Activated CD4-positive, alpha-beta T cell treated with anti-CD3 and anti-CD28 coated beads, Interleukin-2, amount 10 ng/mL, durations not matched to agents 24 days and 14 days (primary cell): ENCODE results near the gene GJD3. TPM values are rescaled to one million over a fixed set of nuclear protein-coding genes. Genes with fewer than 3 reads are reported as not detected.
A peak's percentile ranks its signal among the peaks of the same experiment; 100 is the strongest.

Experiments used
- DNase-seq: peaks from one replicate; pipeline ENCODE4 v3.0.0; 2022
- H3K27ac Mint-ChIP-seq: one replicate; pipeline ENCODE4 v1.8.0; 2022; ENCODE audit warnings: mild to moderate bottlenecking, mixed read lengths
- H3K27me3 Mint-ChIP-seq: one replicate; pipeline ENCODE4 v1.8.0; 2022; ENCODE audit warnings: mixed read lengths
- H3K36me3 Mint-ChIP-seq: one replicate; pipeline ENCODE4 v1.8.0; 2022; ENCODE audit warnings: low read depth, mild to moderate bottlenecking, mixed read lengths
- H3K4me1 Mint-ChIP-seq: one replicate; pipeline ENCODE4 v1.8.0; 2021; ENCODE audit warnings: mixed read lengths
- H3K4me3 Mint-ChIP-seq: one replicate; pipeline ENCODE4 v1.8.0; 2022; ENCODE audit warnings: mild to moderate bottlenecking, moderate library complexity, mixed read lengths
- H3K9me3 Mint-ChIP-seq: one replicate; pipeline ENCODE4 v1.8.0; 2021; ENCODE audit warnings: mixed read lengths
- intact Hi-C: fragments of 100-400 bp; cut with micrococcal nuclease; formaldehyde crosslinking; loops from one replicate; pipeline ENCODE4 v1.15.1; 2023
- total RNA-seq: library from RNA; stranded (reverse); gene quantifications from 2 replicates; pipeline ENCODE4 v1.2.3, GENCODE V29; 2022

GJD3 gene
- total RNA-seq, 1 donor from 2014 or later: 0.23 TPM

- Mint-ChIP-seq H3K36me3 (peaks cover 7% of the 10 kb centered on the region), H3K27me3 (no peaks in the 10 kb centered on the region), H3K4me1 (peaks cover 18% of the 10 kb centered on the region), H3K27ac (peak overlapping the region; percentile 67), H3K4me3 (peak overlapping the region; percentile 83), H3K9me3 (no peaks in the 10 kb centered on the region)
- DNase-seq: peak; percentile 81
- intact Hi-C loops: loop anchor here (2.0 to 5.0 kb wide), 2 partner anchors 39 to 82 kb away; no protein-coding TSS in a partner anchor
Observed at GRCh38 chr17:40363111-40363827, 1.3 kb downstream of the GJD3 start.

- H3K9me3 Mint-ChIP-seq: no peaks in the 10 kb centered on the region
- peaks cover 6% of the 10 kb centered on the region for H3K36me3 Mint-ChIP-seq
- peaks cover 20% of the 10 kb centered on the region for H3K4me1 Mint-ChIP-seq
- peak; percentile 96 for DNase-seq
- H3K4me3 Mint-ChIP-seq: peak overlapping the region; percentile 83
- intact Hi-C loops: loop anchor here (1.0 to 5.0 kb wide), 4 partner anchors 40 to 171 kb away; no protein-coding TSS in a partner anchor
- peak overlapping the region; percentile 67 for H3K27ac Mint-ChIP-seq
- no peaks in the 10 kb centered on the region for H3K27me3 Mint-ChIP-seq
Observed at GRCh38 chr17:40362696-40363110, 1.8 kb downstream of the GJD3 start.

GRCh38 chr17:40361925-40362695 lies 2.4 kb downstream of the GJD3 start:
- Mint-ChIP-seq H3K27ac (peak overlapping the region; percentile 67), H3K9me3 (no peaks in the 10 kb centered on the region), H3K27me3 (no peaks in the 10 kb centered on the region), H3K4me3 (peak overlapping the region; percentile 78), H3K36me3 (peaks cover 7% of the 10 kb centered on the region), H3K4me1 (peaks cover 20% of the 10 kb centered on the region)
- intact Hi-C loops: loop anchor here (1.0 to 5.0 kb wide), 4 partner anchors 40 to 171 kb away; no protein-coding TSS in a partner anchor
- no peak for DNase-seq

GRCh38 chr17:40361063-40361924 lies 3.2 kb downstream of the GJD3 start:
- Mint-ChIP-seq H3K27ac (peak overlapping the region; percentile 60), H3K9me3 (no peaks in the 10 kb centered on the region), H3K27me3 (no peaks in the 10 kb centered on the region), H3K4me3 (no peak overlapping the region), H3K36me3 (peaks cover 7% of the 10 kb centered on the region), H3K4me1 (peaks cover 20% of the 10 kb centered on the region)
- intact Hi-C loops: loop anchor here (5.0 kb wide), 1 partner anchor 41 kb away; no protein-coding TSS in a partner anchor
- DNase-seq: peak; percentile 58

- Mint-ChIP-seq H3K9me3 (no peaks in the 10 kb centered on the region), H3K27me3 (no peaks in the 10 kb centered on the region), H3K36me3 (peaks cover 9% of the 10 kb centered on the region), H3K4me1 (peaks cover 21% of the 10 kb centered on the region), H3K27ac (no peak overlapping the region), H3K4me3 (no peak overlapping the region)
- DNase-seq: no peak
- intact Hi-C loops: loop anchor here (5.0 kb wide), 1 partner anchor 42 kb away; no protein-coding TSS in a partner anchor
Observed at GRCh38 chr17:40360091-40360490, 4.4 kb downstream of the GJD3 start.

- peaks cover 23% of the 10 kb centered on the region for H3K4me1 Mint-ChIP-seq
- peaks cover 16% of the 10 kb centered on the region for H3K36me3 Mint-ChIP-seq
- no peaks in the 10 kb centered on the region for H3K9me3 Mint-ChIP-seq
- peak overlapping the region; percentile 34 for H3K27ac Mint-ChIP-seq
- peak overlapping the region; percentile 34 for H3K4me3 Mint-ChIP-seq
- intact Hi-C loops: loop anchor here (1.0 kb wide), 4 partner anchors 57 to 202 kb away; no protein-coding TSS in a partner anchor
- H3K27me3 Mint-ChIP-seq: no peaks in the 10 kb centered on the region
- peak; percentile 97 for DNase-seq
Observed at GRCh38 chr17:40358323-40359038, 6.1 kb downstream of the GJD3 start.

GRCh38 chr17:40356990-40357881 lies 7.3 kb downstream of the GJD3 start:
- H3K9me3 Mint-ChIP-seq: no peaks in the 10 kb centered on the region
- no peak overlapping the region for H3K27ac Mint-ChIP-seq
- H3K4me1 Mint-ChIP-seq: peaks cover 21% of the 10 kb centered on the region
- intact Hi-C loops: no loop called here
- H3K27me3 Mint-ChIP-seq: no peaks in the 10 kb centered on the region
- DNase-seq: no peak
- H3K36me3 Mint-ChIP-seq: peaks cover 17% of the 10 kb centered on the region
- H3K4me3 Mint-ChIP-seq: no peak overlapping the region

- peaks cover 17% of the 10 kb centered on the region for H3K4me1 Mint-ChIP-seq
- intact Hi-C loops: loop anchor here (1.0 to 2.0 kb wide), 2 partner anchors 53 to 155 kb away; no protein-coding TSS in a partner anchor
- H3K4me3 Mint-ChIP-seq: no peak overlapping the region
- no peak for DNase-seq
- peaks cover 22% of the 10 kb centered on the region for H3K36me3 Mint-ChIP-seq
- H3K9me3 Mint-ChIP-seq: no peaks in the 10 kb centered on the region
- H3K27ac Mint-ChIP-seq: no peak overlapping the region
- H3K27me3 Mint-ChIP-seq: no peaks in the 10 kb centered on the region
Observed at GRCh38 chr17:40355804-40356758, 8.5 kb downstream of the GJD3 start.

- intact Hi-C loops: loop anchor here (1.0 to 2.0 kb wide), 2 partner anchors 52 to 154 kb away; no protein-coding TSS in a partner anchor
- peak; percentile 94 for DNase-seq
- Mint-ChIP-seq H3K27ac (no peak overlapping the region), H3K4me1 (peaks cover 17% of the 10 kb centered on the region), H3K36me3 (peaks cover 23% of the 10 kb centered on the region), H3K27me3 (no peaks in the 10 kb centered on the region), H3K4me3 (no peak overlapping the region), H3K9me3 (no peaks in the 10 kb centered on the region)
Observed at GRCh38 chr17:40355123-40355803, 9.3 kb downstream of the GJD3 start.

GRCh38 chr17:40354221-40355122 lies 10.1 kb downstream of the GJD3 start:
- Mint-ChIP-seq H3K27me3 (no peaks in the 10 kb centered on the region), H3K27ac (no peak overlapping the region), H3K4me1 (peaks cover 19% of the 10 kb centered on the region), H3K4me3 (no peak overlapping the region), H3K36me3 (peaks cover 28% of the 10 kb centered on the region), H3K9me3 (no peaks in the 10 kb centered on the region)
- no peak for DNase-seq
- intact Hi-C loops: loop anchor here (1.0 to 2.0 kb wide), 2 partner anchors 51 to 154 kb away; no protein-coding TSS in a partner anchor
